ENCODE data around the gene C1orf21.

DNA sequence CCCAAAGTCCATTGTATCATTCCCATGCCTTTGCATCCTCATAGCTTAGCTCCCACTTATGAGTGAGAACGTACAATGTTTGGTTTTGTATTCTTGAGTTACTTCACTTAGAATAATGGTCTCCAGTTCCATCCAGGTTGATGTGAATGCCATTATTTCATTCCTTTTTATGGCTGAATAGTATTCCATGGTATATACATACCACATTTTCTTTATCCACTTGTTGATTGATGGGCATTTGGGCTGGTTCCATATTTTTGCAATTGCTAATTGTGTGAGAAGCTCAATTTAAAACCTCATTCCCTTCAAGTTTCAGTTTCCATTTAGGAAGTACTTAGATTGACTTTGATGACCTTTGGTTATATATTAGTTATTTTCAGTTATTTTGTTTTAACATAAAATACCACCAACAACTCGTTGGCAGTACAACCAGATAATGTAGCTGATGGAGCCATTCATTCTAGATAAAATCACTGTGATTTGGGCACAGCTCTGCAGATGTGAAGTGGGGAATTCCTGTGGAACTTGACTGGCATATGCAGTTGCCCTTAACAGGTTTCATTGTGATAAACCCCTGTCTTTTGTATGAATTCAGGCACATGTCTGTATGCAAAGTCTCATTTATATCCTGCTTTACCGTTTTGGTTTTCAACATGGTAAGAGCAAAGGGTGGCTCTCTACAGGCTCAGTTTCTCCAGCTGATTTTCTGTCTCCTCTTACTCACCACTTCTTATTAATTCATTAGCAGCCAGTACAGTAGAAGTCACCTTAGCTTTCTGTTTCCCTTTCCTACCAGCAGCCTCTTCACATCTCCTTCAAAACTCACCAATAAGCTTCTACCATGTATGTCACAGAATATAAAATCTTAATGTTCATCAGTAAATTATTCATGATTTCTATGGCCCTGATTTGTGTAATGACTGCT is 170.9 kb downstream of the C1orf21 start:
- TF ChIP-seq GATA2 (IDR thresholded peaks at IDR 0.05; ENCODE audit: low read depth, low read length) (no peak), GATA3 (IDR thresholded peaks at IDR 0.05; ENCODE audit: low read depth, low read length) (no peak)
